ENCODE measurements around the gene PTGDS.
A peak's percentile ranks its signal among the peaks of the same experiment; 100 is the strongest.

PTGDS gene

DNA sequence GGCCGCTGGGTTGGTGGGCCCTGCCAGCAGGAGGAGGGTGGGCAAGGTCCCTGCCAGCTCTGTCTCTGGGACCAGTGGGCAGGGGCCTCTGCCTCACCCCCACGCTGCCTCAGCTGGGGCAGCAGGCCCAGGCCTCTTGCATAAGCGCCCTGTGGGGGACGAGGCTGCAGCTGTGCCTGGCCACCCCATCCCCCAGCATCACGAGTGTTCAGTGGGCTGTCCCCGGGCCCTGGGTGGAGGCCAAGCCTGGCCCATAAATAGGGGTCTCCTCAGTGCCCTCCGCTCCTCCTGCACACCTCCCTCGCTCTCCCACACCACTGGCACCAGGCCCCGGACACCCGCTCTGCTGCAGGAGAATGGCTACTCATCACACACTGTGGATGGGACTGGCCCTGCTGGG, at the start of gene PTGDS:
Gene PTGDS, plus strand, starts transcription at position 282 of the 400 bp plus-strand sequence. Its CDS starts 75 bp downstream, at position 357.
- no peak for FAIRE-seq
- DNase-seq (ENCODE audit: extremely low spot score, insufficient read length, low read depth) = no peak

DNA sequence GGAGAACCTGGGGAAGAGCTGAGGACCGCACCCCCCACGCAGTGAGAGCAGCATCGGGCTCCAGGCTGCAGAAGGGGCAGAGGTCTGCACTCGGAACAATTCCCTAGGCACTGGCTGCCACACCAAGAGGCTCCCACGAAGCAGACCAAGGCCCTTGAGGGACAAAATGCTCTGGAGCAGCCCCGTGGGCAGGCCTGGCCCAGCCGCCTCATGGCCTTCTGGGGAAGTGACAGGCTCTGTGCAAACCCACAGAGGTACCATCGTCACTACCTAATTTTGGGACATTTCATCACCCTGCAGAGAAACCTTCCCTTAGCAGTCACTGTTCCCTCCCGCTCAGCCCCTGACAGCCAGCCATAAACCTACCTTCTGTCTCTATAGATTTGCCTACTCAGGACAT, 48.7 kb upstream of the PTGDS start:
- DNase-seq (ENCODE audit: extremely low spot score, insufficient read length, low read depth) = no peak
- FAIRE-seq = no peak

DNA sequence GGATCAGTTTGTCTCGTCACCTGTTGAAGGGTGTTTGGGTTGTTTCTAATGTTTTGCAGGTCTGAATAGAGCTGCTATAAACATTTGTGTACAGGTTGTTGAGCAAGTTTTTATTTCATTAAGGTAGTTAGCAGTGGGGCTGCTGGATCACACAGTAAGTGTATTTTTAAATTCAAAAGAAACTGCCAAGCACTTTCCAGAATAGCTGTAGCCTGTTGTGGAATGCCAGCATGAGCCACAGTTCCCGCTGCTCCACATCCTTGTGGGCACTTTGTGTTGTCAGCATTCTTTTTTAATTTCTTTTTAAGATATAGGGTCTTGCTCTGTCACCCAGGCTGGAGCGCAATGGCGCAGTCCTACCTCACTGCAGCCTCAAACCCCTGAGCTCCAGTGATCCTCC, 47.3 kb upstream of the PTGDS start:
- no peak for DNase-seq (ENCODE audit: extremely low spot score, insufficient read length, low read depth)
- FAIRE-seq = no peak

DNA sequence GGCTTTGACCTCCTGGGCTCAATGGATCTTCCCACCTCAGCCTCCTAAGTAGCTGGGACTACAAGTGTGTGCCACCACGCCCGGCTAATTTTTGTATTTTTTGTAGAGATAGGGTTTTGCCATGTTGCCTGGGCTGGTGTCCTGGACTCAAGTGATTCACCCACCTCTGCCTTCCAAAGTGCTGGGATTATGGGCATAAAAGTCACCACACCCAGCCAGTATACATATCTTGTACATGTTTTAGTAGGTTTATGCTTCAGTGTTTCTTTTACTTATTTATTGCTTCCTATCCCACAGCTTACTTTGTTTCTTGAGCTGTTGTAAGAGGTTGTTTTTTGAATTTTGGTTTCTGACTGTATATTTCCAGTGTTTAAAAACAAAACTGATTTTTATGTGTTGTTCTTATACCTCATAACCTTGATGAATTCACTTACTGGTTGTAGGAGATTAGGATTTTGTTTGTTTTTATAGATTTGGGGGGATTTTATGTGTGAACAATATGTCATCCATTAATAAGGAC, 45.6 kb upstream of the PTGDS start:
- FAIRE-seq (no peak), DNase-seq (ENCODE audit: extremely low spot score, insufficient read length, low read depth) (no peak)

DNA sequence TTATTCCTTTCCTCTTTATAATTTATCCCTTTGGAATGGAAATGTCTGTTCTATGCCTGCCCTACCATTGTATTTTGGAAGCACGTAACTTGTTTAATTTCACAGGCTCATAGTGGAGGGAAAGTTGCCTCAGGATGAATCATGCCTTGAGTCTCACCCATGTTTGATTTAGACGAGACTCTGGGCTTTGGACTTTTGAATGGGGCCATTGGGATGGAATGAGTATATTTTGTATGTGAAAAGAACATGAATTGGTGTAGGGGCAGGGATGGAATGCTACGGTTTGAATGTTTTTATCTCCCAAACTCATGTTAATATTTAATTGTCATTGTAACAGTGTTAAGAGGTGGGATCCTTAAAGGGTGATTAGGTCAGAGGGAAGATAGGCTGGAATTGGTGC, 43.0 kb upstream of the PTGDS start:
- no peak for DNase-seq (ENCODE audit: extremely low spot score, insufficient read length, low read depth)
- FAIRE-seq = no peak

DNA sequence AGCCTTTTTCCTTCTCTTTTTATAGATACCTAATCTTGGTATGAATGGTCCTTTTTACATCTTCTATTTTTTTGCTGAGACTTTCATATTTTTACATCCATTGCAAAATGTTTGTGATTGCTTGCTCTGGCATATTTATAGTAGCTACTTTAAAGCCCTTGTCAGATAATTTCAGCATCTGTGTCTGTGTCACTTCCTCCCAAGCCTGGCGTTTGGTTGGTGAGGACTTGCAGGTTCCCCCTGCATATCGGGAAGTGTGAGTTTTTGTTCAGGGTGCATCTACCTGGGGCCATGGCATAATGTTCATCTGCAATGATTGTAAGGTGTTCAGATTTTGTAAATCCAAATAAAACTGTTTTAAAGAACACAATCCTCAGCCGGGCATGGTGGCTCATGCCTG, 41.7 kb upstream of the PTGDS start:
- FAIRE-seq (no peak), DNase-seq (ENCODE audit: extremely low spot score, insufficient read length, low read depth) (no peak)

DNA sequence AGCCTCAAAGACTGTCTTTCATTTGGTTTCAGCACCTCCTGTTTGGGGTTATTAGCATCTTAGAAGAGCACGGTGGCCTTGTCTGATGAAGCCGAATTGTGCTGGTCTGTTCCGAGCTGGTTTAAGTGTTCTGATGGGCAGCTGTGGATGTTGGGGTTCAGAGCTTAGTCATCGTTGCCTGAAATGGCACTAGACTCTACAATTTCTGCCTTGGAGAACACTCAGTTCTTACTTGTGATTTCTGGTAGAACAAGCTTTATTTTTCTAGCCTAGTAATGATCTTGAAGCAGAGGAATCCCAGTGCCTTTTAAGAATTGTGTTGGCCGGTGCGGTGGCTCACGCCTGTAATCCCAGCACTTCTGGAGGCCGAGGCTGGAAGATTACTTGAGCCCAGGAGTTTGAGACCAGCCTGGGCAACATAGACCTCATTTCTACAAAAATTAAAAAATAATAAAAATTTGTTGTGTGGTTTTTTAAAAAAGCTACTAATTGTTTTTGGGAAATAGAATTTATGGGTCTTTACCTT, 40.6 kb upstream of the PTGDS start:
- DNase-seq (ENCODE audit: extremely low spot score, insufficient read length, low read depth) = no peak
- FAIRE-seq = no peak

DNA sequence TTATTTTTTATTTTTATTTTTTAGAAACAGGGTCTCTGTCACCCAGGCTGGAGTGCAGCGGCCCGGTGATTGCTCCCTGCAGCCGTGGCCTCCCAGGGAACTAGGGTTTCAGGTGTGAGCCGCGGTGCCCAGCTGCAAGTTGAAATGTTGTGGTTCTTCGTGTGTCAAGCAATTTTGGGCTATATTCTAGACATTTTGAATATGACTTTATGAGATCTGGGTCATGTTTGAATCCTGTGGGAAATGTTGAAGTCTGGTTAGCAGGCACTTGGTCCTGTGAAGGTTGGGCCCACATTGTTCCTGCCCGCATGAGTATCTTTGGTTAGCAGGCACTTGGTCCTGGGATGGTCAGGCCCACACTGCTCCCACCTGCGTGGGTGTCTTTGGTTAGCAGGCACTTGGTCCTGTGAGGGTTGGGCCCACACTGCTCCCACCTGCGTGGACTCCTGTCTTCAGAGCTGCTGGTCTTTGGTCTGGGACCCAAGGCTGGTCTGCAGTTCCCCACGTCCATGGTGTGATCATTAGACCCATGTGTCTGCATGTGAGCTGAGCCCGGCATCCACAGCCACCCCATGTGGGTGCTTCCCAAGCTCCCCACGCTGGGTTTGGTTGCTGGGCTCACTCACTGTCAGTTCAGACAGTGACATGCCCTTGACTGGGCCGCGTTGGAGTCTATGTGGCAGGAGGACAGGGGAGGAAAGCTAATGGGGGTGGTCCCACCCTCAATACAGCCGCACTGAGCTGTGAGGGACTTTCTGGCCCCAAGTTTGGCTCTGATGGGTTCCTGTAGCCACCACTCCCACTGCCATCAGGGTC, 39.9 kb upstream of the PTGDS start:
- no peak for FAIRE-seq
- DNase-seq (ENCODE audit: extremely low spot score, insufficient read length, low read depth) = no peak

DNA sequence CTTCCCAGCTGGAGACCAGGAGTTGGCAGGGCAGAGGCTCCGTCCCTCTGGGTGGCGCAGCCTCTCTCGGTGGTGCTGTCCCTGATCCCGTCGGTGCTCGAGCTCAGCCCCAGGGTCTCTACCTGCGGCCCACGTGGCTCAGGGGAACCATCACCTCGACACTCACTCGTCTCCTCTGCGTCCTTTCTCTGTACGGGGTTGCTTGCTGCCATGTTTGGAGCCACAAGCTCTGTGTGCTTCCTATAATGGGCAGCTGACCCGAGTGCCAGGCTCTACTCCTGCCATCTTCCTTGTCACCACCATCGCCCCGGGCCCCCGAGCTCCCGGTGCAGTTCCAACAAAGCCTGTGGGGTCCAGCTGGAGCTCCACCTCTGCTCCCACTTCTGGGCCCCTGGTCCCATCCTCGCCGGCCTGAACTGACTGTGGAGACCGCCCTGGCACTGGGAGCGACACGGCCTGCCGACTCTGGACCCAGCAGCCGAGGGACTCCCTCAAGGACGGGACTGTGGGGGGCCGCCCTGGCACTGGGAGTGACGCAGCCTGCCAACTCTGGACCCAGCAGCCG, 37.8 kb upstream of the PTGDS start:
- FAIRE-seq = no peak
- DNase-seq (ENCODE audit: extremely low spot score, insufficient read length, low read depth) = no peak

DNA sequence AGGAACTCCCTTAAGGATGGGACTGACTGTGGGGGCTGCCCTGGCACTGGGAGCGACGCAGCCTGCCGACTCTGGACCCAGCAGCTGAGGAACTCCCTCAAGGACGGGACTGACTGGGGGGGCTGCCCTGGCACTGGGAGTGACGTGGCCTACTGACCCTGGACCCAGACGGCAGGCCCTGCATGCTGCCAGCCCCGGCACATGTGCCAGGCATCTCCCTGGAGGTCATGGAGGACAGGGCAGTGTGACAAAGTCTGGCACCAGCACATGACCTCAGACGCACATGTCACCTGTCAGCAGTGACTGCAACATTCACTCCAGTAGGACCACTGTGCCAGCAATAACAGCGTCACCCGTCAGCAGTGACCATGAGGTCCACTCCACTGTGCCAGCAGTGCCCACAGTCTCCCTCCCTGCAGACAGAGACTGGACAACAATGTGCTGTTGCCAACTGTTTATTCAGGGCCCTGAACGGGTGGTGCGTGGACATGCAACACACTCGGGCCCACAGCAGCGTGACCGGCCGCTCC, 37.2 kb upstream of the PTGDS start:
- no peak for FAIRE-seq
- no peak for DNase-seq (ENCODE audit: extremely low spot score, insufficient read length, low read depth)

DNA sequence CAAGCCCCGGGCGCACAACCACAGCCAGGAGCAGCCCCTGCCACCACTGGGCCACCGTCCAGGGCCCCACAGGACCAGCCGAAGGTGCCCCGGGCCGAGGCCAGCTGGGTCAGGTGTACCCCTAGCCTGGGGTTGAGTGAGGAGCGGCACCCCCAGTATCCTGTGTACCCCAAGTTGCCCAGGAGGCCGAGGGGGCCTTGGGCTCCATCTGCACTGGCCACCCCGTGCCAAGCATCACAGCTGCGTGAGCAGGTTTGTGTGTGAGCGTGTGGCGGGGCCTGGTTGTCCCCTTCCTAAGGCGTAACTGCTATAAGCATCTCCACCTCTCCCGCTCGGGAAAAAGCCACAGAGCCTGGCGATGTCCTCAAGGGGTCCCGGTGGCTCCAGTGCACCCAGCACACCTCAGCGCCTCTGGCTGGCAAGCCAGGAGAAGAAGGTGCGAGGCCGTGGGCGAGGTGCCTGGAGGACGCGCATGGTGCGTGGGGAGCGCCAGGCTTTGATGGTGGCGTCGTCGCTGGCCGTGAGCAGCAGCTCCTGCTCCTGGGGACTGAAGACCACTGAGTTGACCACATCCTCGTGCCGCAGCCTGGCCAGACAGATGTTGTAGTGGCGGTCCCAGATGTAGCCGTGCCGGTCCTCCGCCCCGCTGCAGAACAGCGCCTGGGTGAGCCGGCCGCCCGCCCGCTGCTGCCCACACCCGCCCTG, 36.6 kb upstream of the PTGDS start:
- DNase-seq (ENCODE audit: extremely low spot score, insufficient read length, low read depth) (no peak), FAIRE-seq (no peak)

DNA sequence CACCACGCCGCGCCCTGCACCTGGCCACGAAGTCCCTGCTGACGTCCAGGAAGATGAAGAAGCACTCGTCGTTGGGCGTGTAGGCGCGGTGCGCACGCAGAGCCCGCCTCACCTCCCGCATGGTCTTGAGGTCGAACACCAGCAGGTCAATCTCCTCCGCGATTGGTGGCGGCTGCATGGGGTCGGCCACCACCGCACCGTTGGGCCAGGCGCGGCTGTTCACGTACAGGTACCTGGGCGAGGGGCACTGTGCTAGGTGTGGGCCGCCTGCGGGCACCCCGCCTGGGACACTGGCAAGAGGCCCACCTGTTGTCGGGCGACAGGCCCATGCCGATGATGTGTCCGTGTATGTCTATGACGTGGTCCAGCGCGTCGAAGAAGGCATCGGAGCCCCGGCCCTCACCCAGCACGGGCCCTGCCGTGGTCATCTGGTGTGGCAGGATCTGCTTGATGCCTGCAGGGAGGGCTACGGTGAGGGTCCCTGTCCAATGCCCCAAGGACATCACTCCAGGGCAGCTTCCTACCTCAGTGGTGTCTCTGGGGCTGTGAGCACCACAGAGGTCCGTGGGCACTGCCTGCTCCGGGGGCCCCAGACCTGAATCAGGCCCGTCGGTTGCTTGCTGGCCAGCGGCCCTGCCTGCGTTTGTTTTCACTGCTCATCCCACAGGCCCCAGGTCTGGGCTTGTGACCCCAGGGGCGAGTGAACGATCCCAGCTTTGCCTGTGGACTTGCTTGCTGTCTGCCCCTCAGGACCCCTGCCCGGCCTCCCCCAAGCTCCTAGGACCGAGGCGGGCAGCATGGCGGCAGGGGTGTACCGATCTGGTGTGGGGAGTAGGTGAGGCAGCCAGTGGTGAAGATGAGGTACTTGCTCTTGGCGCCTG, 35.8 kb upstream of the PTGDS start:
- FAIRE-seq = no peak

DNA sequence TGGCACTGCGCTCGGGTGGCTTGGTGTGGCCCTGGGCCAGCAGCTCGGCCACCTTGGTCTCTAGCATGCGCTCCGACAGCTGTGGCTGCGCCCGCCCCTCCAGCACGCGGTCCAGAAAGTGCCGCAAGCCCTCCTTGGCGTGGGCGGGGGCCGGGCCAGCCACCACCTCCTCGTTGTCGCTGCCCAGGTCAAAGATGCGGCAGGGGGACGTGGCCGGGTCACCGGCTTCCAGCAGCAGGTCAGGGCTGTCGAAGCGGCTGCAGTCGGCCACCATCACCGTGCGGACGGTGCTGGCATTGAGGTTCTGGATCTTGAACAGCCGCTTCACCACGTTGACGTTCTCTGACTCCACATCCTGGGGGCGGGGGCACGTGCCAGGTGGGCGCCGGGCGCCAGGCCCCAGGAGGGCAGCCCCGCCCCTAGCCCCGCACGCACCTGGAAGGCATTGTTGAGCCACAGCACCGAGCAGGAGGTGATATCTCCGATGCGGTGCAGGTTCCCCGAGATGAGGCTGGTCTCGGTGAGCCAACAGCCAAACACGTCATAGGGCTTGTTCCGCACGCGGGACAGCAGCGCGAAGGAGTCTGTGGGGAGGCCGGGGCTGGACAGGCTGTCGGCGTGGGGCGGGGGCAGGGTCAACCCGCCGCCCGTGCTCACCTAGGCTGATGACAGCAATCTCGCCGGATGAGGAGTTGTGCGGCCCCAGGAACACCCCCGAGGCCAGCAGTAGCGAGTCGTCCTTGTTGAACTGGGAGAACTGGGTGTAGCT, 35.0 kb upstream of the PTGDS start:
- FAIRE-seq (no peak), DNase-seq (ENCODE audit: extremely low spot score, insufficient read length, low read depth) (no peak)

More for the DNA sequence above, 35.8 kb upstream of the PTGDS start:
- DNase-seq (ENCODE audit: extremely low spot score, insufficient read length, low read depth) = no peak

DNA sequence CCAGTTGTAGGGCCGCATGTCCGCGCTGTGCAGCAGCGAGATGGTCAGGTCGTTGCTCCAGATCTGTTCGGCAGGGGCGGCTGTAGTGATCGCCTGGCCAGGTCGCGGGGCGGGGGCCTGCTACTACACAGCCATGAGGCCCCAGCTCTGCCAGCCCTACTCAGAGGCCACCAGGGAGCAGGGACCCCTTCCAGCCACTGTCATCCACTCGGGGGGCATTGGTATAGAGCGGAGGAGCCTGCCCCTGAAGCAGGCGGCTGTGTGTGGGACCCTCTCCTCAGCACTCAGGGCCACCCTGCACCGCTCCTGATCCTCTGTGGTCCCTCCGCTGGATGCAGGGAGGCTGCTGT, 34.4 kb upstream of the PTGDS start:
- FAIRE-seq = no peak

DNA sequence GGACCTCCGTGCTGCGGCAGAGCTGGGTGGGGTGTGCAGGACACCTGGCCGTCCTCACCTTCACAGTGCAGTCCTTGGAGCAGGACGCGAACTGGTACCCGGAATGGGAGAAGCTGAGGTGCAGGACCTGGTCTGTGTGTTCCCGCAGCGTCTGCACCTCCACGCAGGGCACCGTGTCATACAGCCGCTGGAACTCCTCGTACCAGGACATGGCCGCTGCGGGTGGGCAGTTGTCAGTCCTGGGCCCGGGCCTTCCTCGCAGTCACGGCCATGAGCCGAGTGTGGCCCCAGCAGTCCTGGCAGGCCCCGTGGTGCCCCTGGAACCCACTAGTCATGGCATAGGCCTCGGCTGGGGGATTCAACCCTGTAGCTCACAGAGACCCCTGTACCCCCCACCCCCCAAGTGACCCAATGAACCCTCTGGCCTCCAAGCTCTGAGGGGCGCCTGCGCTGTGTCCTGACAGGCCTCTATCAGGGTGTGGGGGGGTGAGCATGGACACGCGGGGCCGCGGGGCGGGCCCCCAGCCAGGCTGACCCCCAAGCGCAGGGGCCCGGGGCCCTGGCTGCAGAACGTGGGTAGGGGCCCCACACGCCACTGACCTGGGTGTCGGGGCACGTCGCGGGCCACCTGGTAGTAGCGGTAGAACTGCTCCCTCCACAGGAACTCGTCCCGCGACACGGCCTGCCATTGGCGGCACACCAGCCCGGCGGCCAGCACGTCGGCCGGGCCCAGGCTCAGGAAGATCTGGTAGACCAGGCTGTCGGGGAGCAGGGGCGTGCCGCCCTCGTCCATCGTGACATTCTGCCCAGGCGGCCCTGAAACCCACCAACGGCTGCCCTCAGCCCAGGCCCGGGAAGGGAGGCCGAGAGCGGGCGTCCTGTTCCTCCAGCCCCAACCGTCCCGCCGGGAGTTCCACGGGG, 33.8 kb upstream of the PTGDS start:
- DNase-seq (ENCODE audit: extremely low spot score, insufficient read length, low read depth) (peak; percentile 37), FAIRE-seq (no peak)

More for the DNA sequence above, 34.4 kb upstream of the PTGDS start:
- no peak for DNase-seq (ENCODE audit: extremely low spot score, insufficient read length, low read depth)

DNA sequence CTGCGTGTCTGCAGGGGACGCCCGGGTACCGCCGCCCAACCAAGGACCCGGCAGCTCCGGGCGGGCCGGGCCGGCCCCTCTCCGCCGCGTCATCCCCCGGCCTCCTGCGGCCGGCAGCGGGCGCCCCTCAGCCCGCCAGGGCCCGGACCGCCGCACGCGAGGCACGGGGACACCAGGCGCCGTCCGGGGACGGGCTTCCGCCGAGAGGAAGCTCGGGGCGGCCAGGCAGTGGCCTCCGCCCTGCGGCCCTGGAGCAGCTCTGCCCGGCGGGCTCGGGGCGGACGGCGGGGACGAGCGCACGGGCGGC, 33.1 kb upstream of the PTGDS start:
- FAIRE-seq (no peak), DNase-seq (ENCODE audit: extremely low spot score, insufficient read length, low read depth) (no peak)

DNA sequence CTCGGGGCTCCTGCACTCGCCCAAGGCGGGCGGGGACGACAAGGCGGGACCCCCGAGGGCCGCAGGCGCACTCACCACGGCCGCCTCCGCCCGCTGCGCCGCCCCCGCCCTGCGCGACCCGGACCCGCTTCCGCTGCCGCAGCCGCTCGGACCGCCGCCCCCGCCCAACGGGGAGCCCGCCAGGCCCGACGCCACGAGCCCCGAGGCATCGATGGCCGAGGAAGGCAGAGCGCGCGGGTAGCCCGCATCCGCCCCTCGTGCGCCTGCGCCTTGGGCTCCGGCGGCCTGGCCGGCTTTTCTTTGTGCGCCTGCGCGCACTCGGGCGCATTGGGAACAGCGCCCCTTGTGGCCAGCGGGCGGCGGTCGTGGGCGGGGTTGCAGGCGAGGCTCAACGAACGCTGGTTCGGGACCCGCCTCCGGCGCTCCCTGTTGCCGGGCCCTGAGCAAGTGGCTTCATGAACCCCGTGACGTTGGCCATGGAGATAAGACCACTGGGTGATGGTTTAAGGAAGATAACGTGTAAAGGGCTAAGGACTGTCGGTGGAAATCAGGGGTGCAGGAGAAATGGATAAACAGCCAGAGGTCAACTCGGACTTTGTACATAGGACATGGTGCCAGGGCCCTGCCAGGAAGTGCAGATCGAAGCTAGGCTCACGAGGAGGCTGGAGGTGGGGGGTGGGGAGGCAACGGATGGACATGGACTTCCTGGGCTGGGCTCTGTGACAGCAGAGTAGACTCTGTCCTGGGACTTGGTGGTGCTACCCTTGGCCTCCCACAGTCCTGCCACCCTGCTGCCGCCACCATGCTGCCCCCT, 32.6 kb upstream of the PTGDS start, which contains the start of the genes C8G and FBXW5:
Gene C8G, plus strand, starts transcription at position 725 of the 814 bp plus-strand sequence. Its CDS starts 78 bp downstream, at position 803.
Gene FBXW5, minus strand, starts transcription at position 220 of the 814 bp plus-strand sequence. CDS start 655 bp downstream, outside the sequence.
- FAIRE-seq = peak; percentile 95
- DNase-seq (ENCODE audit: extremely low spot score, insufficient read length, low read depth) = peak; percentile 100
